Liver (tissue), 9 donors: ENCODE measurements around the gene MEGF11. TPM values are rescaled to one million over a fixed set of nuclear protein-coding genes. Genes with fewer than 3 reads are reported as not detected.

Source experiments
- DNase-seq: peaks from one replicate; pipeline ENCODE4 v3.0.0-alpha.2; 2017; ENCODE audit warnings: low spot score
- H3K27ac ChIP-seq, 2 donors: one replicate each; pipeline ENCODE4 v1.7.0; 2013; ENCODE audit warnings: inconsistent platforms in 2 of 2, low read length in 2 of 2, control low read depth in 1 of 2, low read depth in 1 of 2, mild to moderate bottlenecking in 1 of 2
- H3K27me3 ChIP-seq, 4 donors: one replicate each; pipeline versions ENCODE4 v1.6.1 to v1.7.0; 2013; ENCODE audit warnings: low read length in 3 of 4, inconsistent platforms in 1 of 4, mild to moderate bottlenecking in 1 of 4, moderate library complexity in 1 of 4; ENCODE audit not compliant: control insufficient read depth in 4 of 4, insufficient read depth in 4 of 4
- H3K36me3 ChIP-seq, 4 donors: one replicate each; pipeline versions ENCODE4 v1.6.1 to v1.7.0; 2013; ENCODE audit warnings: low read length in 3 of 4, mild to moderate bottlenecking in 3 of 4, low read depth in 1 of 4, moderate library complexity in 1 of 4; ENCODE audit not compliant: control insufficient read depth in 4 of 4, insufficient read depth in 3 of 4
- H3K4me1 ChIP-seq, 4 donors: one replicate each; pipeline versions ENCODE4 v1.6.1 to v1.7.0; 2013; ENCODE audit warnings: low read length in 3 of 4, mild to moderate bottlenecking in 3 of 4, moderate library complexity in 1 of 4; ENCODE audit not compliant: control insufficient read depth in 4 of 4, insufficient read depth in 4 of 4
- H3K4me3 ChIP-seq, 3 donors: one replicate each; pipeline versions ENCODE4 v1.6.1 to v1.7.0; 2013; ENCODE audit warnings: low read length in 3 of 3, control low read depth in 1 of 3, low read depth in 1 of 3, mild to moderate bottlenecking in 1 of 3
- H3K9ac ChIP-seq, 2 donors: one replicate each; pipeline ENCODE4 v1.7.0; 2013; ENCODE audit warnings: low read length in 2 of 2, mild to moderate bottlenecking in 2 of 2, moderate library complexity in 2 of 2, control low read depth in 1 of 2, low read depth in 1 of 2
- H3K9me3 ChIP-seq, 4 donors: one replicate each; pipeline versions ENCODE4 v1.6.1 to v1.7.0; 2013; ENCODE audit warnings: low read length in 3 of 4; ENCODE audit not compliant: control insufficient read depth in 4 of 4
- EGR1 ChIP-seq, 2 donors: IDR thresholded peaks; 2 replicates each; pipeline ENCODE4 v1.6.1; 2016 to 2018; ENCODE audit warnings: antibody characterized with exemption in 2 of 2, low read depth in 2 of 2
- FOXA1 ChIP-seq: IDR thresholded peaks from 2 replicates; pipeline ENCODE4 v1.6.1; 2016; ENCODE audit warnings: antibody characterized with exemption
- GABPA ChIP-seq, 2 donors: IDR thresholded peaks in 1 of 2; conservative IDR thresholded peaks in 1 of 2; 2 replicates each; pipeline ENCODE4 v1.6.1; 2016; ENCODE audit warnings: antibody characterized with exemption in 2 of 2, mild to moderate bottlenecking in 1 of 2, moderate library complexity in 1 of 2
- HNF4A ChIP-seq, 2 donors: conservative IDR thresholded peaks; 2 replicates each; pipeline ENCODE4 v1.6.1; 2016; ENCODE audit warnings: antibody characterized with exemption in 2 of 2, mild to moderate bottlenecking in 2 of 2
- HNF4G ChIP-seq: IDR thresholded peaks from 2 replicates; pipeline ENCODE4 v1.6.1; 2016; ENCODE audit warnings: antibody characterized with exemption
- NR2F2 ChIP-seq: IDR thresholded peaks from 2 replicates; pipeline ENCODE4 v1.6.1; 2016; ENCODE audit warnings: antibody characterized with exemption
- RAD21 ChIP-seq, 2 donors: IDR thresholded peaks; 2 replicates each; pipeline ENCODE4 v1.6.1; 2016; ENCODE audit warnings: antibody characterized with exemption in 2 of 2, mild to moderate bottlenecking in 2 of 2
- SP1 ChIP-seq: IDR thresholded peaks from 2 replicates; pipeline ENCODE4 v1.6.1; 2018; ENCODE audit warnings: antibody characterized with exemption, mild to moderate bottlenecking
- TAF1 ChIP-seq: conservative IDR thresholded peaks from 2 replicates; pipeline ENCODE4 v1.6.1; 2016; ENCODE audit warnings: antibody characterized with exemption, mild to moderate bottlenecking
- YY1 ChIP-seq: IDR thresholded peaks from 2 replicates; pipeline ENCODE4 v1.6.1; 2016; ENCODE audit warnings: antibody characterized with exemption, mild to moderate bottlenecking
- WGBS: extraction: QIAGEN DNeasy Blood & Tissue Kit; methylation state at CpG from one replicate; pipeline ENCODE4 v1.1.7; 2013; 5-methylcytosine and 5-hydroxymethylcytosine counted together
- polyA plus RNA-seq, 2 donors: library from polyadenylated mRNA; stranded (reverse) in 1 of 2; unstranded in 1 of 2; fragments of 200-250 nt in 1 of 2; fragments of >200 nt in 1 of 2; fragmentation: Nextera tagmentation in 1 of 2; extraction: Ambion mirVana in 1 of 2; gene quantifications; one replicate each; pipeline versions ENCODE4 v1.2.1 to v1.2.3, GENCODE V29; 2013 to 2015
- total RNA-seq, 2 donors: library from RNA; depleted of rRNA; stranded (reverse); fragments of >200 nt; gene quantifications; one replicate each; pipeline ENCODE4 v1.2.3, GENCODE V29; 2014
- TF ChIP-seq, protein P1 (sequence below): IDR thresholded peaks from 2 replicates; pipeline ENCODE4 v1.6.1; 2016; ENCODE audit warnings: antibody characterized with exemption
- TF ChIP-seq, protein P2 (sequence below): IDR thresholded peaks from 2 replicates; pipeline ENCODE4 v1.6.1; 2016; ENCODE audit warnings: antibody characterized with exemption
- TF ChIP-seq, protein P3 (sequence below): IDR thresholded peaks from 2 replicates; pipeline ENCODE4 v1.6.1; 2016; ENCODE audit warnings: antibody characterized with exemption
- TF ChIP-seq, protein P4 (sequence below): IDR thresholded peaks from 2 replicates; pipeline ENCODE4 v1.6.1; 2016; ENCODE audit warnings: antibody characterized with exemption, mild to moderate bottlenecking
- TF ChIP-seq, protein P5 (sequence below): fragments of 150-350 bp; IDR thresholded peaks from 2 replicates; pipeline ENCODE4 v1.5.1; 2017; ENCODE audit warnings: improper control_type of control experiment, low read depth, low read length; ENCODE audit not compliant: missing input control
- donor health status: healthy.
- donor health status: healthy.
- donor health status: healthy.
- donor health status: healthy.
- donor health status: healthy.

The MEGF11 gene
- total and polyA plus RNA-seq, 4 donors, result under 0.01 to 0.51 (median 0.03) TPM; not detected in 1

DNA sequence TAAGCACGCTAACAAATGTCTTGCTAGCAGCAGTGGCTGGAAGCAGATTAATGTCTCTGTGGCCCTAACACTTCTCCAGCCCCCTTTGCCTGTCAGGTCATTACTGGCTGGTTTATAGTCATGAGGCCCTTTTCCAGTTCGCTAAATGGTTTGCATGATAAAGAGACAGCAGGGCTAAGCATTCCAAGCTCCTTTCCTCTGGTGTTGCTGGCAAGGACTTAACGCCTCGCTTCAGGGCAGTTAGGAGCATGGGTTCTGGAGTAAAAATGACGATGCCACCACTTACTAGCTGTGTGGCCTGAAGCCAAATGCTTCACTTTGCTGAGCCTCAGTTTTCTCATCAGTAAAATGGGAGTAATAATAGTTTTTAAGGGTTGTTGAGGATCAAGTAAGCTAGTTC lies 185.9 kb downstream of the MEGF11 start:
- 89% methylated on average over 5 of the region's 5 CpGs for WGBS
- Histone ChIP-seq H3K27me3 (no peaks in the 10 kb centered on the region), H3K27ac (no peak overlapping the region), H3K4me1 (no peaks in the 10 kb centered on the region), H3K9me3 (no peaks in the 10 kb centered on the region), H3K4me3 (no peak overlapping the region), H3K9ac (no peak overlapping the region), H3K36me3 (no peaks in the 10 kb centered on the region)
- no peak for TF ChIP-seq YY1
- TF ChIP-seq TAF1, result no peak
- no peak for TF ChIP-seq RAD21 (IDR thresholded peaks at IDR 0.05)
- TF ChIP-seq, protein P1, sequence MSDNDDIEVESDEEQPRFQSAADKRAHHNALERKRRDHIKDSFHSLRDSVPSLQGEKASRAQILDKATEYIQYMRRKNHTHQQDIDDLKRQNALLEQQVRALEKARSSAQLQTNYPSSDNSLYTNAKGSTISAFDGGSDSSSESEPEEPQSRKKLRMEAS, result no peak
- no peak for TF ChIP-seq GABPA (IDR thresholded peaks at IDR 0.05 in 1 of 2, conservative IDR thresholded peaks at IDR 0.05 in 1 of 2)
- TF ChIP-seq, protein P2, sequence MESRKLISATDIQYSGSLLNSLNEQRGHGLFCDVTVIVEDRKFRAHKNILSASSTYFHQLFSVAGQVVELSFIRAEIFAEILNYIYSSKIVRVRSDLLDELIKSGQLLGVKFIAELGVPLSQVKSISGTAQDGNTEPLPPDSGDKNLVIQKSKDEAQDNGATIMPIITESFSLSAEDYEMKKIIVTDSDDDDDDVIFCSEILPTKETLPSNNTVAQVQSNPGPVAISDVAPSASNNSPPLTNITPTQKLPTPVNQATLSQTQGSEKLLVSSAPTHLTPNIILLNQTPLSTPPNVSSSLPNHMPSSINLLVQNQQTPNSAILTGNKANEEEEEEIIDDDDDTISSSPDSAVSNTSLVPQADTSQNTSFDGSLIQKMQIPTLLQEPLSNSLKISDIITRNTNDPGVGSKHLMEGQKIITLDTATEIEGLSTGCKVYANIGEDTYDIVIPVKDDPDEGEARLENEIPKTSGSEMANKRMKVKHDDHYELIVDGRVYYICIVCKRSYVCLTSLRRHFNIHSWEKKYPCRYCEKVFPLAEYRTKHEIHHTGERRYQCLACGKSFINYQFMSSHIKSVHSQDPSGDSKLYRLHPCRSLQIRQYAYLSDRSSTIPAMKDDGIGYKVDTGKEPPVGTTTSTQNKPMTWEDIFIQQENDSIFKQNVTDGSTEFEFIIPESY, result no peak
- TF ChIP-seq, protein P3, sequence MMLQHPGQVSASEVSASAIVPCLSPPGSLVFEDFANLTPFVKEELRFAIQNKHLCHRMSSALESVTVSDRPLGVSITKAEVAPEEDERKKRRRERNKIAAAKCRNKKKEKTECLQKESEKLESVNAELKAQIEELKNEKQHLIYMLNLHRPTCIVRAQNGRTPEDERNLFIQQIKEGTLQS, result no peak
- TF ChIP-seq, protein P4, sequence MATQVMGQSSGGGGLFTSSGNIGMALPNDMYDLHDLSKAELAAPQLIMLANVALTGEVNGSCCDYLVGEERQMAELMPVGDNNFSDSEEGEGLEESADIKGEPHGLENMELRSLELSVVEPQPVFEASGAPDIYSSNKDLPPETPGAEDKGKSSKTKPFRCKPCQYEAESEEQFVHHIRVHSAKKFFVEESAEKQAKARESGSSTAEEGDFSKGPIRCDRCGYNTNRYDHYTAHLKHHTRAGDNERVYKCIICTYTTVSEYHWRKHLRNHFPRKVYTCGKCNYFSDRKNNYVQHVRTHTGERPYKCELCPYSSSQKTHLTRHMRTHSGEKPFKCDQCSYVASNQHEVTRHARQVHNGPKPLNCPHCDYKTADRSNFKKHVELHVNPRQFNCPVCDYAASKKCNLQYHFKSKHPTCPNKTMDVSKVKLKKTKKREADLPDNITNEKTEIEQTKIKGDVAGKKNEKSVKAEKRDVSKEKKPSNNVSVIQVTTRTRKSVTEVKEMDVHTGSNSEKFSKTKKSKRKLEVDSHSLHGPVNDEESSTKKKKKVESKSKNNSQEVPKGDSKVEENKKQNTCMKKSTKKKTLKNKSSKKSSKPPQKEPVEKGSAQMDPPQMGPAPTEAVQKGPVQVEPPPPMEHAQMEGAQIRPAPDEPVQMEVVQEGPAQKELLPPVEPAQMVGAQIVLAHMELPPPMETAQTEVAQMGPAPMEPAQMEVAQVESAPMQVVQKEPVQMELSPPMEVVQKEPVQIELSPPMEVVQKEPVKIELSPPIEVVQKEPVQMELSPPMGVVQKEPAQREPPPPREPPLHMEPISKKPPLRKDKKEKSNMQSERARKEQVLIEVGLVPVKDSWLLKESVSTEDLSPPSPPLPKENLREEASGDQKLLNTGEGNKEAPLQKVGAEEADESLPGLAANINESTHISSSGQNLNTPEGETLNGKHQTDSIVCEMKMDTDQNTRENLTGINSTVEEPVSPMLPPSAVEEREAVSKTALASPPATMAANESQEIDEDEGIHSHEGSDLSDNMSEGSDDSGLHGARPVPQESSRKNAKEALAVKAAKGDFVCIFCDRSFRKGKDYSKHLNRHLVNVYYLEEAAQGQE, result no peak
- no peak for TF ChIP-seq HNF4G
- no peak for TF ChIP-seq SP1
- TF ChIP-seq HNF4A (conservative IDR thresholded peaks at IDR 0.05), result no peak
- TF ChIP-seq, protein P5, sequence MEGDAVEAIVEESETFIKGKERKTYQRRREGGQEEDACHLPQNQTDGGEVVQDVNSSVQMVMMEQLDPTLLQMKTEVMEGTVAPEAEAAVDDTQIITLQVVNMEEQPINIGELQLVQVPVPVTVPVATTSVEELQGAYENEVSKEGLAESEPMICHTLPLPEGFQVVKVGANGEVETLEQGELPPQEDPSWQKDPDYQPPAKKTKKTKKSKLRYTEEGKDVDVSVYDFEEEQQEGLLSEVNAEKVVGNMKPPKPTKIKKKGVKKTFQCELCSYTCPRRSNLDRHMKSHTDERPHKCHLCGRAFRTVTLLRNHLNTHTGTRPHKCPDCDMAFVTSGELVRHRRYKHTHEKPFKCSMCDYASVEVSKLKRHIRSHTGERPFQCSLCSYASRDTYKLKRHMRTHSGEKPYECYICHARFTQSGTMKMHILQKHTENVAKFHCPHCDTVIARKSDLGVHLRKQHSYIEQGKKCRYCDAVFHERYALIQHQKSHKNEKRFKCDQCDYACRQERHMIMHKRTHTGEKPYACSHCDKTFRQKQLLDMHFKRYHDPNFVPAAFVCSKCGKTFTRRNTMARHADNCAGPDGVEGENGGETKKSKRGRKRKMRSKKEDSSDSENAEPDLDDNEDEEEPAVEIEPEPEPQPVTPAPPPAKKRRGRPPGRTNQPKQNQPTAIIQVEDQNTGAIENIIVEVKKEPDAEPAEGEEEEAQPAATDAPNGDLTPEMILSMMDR, result no peak
- TF ChIP-seq EGR1 (IDR thresholded peaks at IDR 0.05; ENCODE audit: low read depth in 2 of 2), result no peak
- no peak for TF ChIP-seq FOXA1
- no peak for DNase-seq

DNA sequence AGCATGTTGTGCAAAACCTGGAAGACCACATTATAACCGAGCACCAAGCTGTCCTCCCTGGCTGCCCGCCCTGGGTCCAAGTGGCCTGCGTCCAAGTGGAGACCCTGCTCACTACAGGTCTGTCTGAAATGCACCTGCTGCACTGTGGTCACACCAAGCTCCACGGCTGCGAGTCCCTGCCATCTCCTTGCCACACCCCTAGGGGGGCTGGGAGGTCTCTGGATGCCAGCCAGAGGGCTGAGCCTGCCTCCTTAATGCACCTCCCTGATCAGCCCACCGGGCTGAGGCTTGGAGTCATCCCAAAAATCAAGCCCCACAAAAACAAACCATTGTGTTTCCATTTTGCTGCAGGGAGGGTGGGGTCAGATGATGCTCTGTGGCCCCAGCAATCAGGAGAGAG lies 187.1 kb downstream of the MEGF11 start:
- WGBS, result 70% methylated on average over 6 of the region's 6 CpGs
- H3K9me3 ChIP-seq, result no peaks in the 10 kb centered on the region
- no peaks in the 10 kb centered on the region for H3K36me3 ChIP-seq
- no peak for TF ChIP-seq HNF4A (conservative IDR thresholded peaks at IDR 0.05)
- no peak for TF ChIP-seq NR2F2
- no peak for TF ChIP-seq HNF4G
- TF ChIP-seq, protein P5, result no peak
- no peak for TF ChIP-seq TAF1
- TF ChIP-seq GABPA (IDR thresholded peaks at IDR 0.05 in 1 of 2, conservative IDR thresholded peaks at IDR 0.05 in 1 of 2), result no peak
- no peak for TF ChIP-seq EGR1 (IDR thresholded peaks at IDR 0.05; ENCODE audit: low read depth in 2 of 2)
- TF ChIP-seq SP1, result no peak
- H3K9ac ChIP-seq, result no peak overlapping the region
- no peak overlapping the region for H3K4me3 ChIP-seq
- no peaks in the 10 kb centered on the region for H3K4me1 ChIP-seq
- no peak for DNase-seq
- H3K27me3 ChIP-seq, result no peaks in the 10 kb centered on the region
- no peak overlapping the region for H3K27ac ChIP-seq
